Calu3 (cell line): ENCODE results near the gene GPR107. TPM values are rescaled to one million over a fixed set of nuclear protein-coding genes. Genes with fewer than 3 reads are reported as not detected.

ENCODE experiments used
- BruUV-seq: library from RNA; stranded (reverse); fragments of 400-500 nt; replicated peaks from 2 replicates; lab custom pipeline; 2021; lab: Mats Ljungman, UMichigan
- CTCF ChIA-PET: fragments of 300-600 bp; sonication (Branson Sonifier 250); formaldehyde crosslinking; loops from one replicate; lab custom pipeline; 2022; ENCODE audit warnings: antibody characterized with exemption; lab: Charles Lee
- DNase-seq: peaks from one replicate; pipeline ENCODE4 v3.0.0; 2022
- H3K27ac Mint-ChIP-seq: one replicate; pipeline ENCODE4 v1.8.0; 2022; ENCODE audit warnings: mixed read lengths; ENCODE audit not compliant: unreplicated experiment
- H3K27me3 Mint-ChIP-seq: one replicate; pipeline ENCODE4 v1.8.0; 2022; ENCODE audit warnings: mixed read lengths; ENCODE audit not compliant: unreplicated experiment
- H3K36me3 Mint-ChIP-seq: one replicate; pipeline ENCODE4 v1.8.0; 2022; ENCODE audit warnings: mild to moderate bottlenecking, moderate library complexity, mixed read lengths; ENCODE audit not compliant: insufficient read depth, unreplicated experiment
- H3K4me1 Mint-ChIP-seq: one replicate; pipeline ENCODE4 v1.8.0; 2022; ENCODE audit warnings: mild to moderate bottlenecking, low read depth, mixed read lengths; ENCODE audit not compliant: unreplicated experiment
- H3K4me3 Mint-ChIP-seq: one replicate; pipeline ENCODE4 v1.8.0; 2022; ENCODE audit warnings: mild to moderate bottlenecking, low read depth, moderate library complexity, mixed read lengths; ENCODE audit not compliant: unreplicated experiment
- H3K9me3 Mint-ChIP-seq: one replicate; pipeline ENCODE4 v1.8.0; 2022; ENCODE audit warnings: low read depth, mixed read lengths; ENCODE audit not compliant: unreplicated experiment
- intact Hi-C: fragments of 100-400 bp; cut with micrococcal nuclease; formaldehyde crosslinking; loops from one replicate; pipeline ENCODE4 v1.10.0; 2022; ENCODE audit not compliant: unreplicated experiment
- total RNA-seq: library from RNA; stranded (reverse); gene quantifications from 2 replicates; pipeline ENCODE4 v1.2.3, GENCODE V29; 2022
- TF ChIP-seq, protein P1 (sequence below): fragments of 200-600 bp; IDR thresholded peaks from one replicate; pipeline ENCODE4 v1.8.0; 2022; ENCODE audit warnings: antibody characterized with exemption; ENCODE audit not compliant: unreplicated experiment

The GPR107 gene
- total RNA-seq, 1 experiment from 2014 or later: 43.4 TPM

DNA sequence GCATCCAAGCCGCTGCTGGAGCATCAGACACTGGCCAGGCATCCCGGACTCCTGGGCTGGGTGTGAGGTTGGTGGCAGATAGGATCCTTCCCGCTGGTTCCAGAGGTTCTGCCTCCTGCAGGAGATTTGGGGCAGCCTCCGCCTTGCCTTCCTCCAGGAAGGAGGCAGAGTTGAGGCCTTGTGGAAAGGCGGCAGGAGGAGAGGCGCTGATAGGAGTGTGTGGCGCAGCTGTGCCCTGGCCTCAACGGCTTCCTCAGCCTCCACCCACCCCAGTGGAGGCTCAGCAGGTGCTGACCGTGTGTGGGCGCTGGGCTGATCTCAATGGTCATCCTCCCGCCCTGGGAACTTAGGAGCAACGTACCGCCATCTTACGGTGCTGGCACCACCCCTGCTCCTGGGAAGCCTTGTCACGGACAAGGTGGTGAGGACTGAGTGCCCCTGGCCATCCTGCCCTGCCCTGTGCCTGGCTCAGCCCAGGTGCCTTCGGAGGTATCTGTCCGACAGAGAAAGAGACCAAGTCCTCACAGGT lies 128.7 kb downstream of the GPR107 start:
- Mint-ChIP-seq H3K36me3 (peaks cover 7% of the 10 kb centered on the region), H3K4me3 (no peak overlapping the region), H3K4me1 (peaks cover 23% of the 10 kb centered on the region), H3K27ac (no peak overlapping the region), H3K27me3 (no peaks in the 10 kb centered on the region), H3K9me3 (no peaks in the 10 kb centered on the region)
- intact Hi-C loops: no loop called here
- CTCF ChIA-PET: no interaction called here
- no TSS peak for BruUV-seq
- TF ChIP-seq, protein P1, sequence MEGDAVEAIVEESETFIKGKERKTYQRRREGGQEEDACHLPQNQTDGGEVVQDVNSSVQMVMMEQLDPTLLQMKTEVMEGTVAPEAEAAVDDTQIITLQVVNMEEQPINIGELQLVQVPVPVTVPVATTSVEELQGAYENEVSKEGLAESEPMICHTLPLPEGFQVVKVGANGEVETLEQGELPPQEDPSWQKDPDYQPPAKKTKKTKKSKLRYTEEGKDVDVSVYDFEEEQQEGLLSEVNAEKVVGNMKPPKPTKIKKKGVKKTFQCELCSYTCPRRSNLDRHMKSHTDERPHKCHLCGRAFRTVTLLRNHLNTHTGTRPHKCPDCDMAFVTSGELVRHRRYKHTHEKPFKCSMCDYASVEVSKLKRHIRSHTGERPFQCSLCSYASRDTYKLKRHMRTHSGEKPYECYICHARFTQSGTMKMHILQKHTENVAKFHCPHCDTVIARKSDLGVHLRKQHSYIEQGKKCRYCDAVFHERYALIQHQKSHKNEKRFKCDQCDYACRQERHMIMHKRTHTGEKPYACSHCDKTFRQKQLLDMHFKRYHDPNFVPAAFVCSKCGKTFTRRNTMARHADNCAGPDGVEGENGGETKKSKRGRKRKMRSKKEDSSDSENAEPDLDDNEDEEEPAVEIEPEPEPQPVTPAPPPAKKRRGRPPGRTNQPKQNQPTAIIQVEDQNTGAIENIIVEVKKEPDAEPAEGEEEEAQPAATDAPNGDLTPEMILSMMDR: no peak
- no peak for DNase-seq

DNA sequence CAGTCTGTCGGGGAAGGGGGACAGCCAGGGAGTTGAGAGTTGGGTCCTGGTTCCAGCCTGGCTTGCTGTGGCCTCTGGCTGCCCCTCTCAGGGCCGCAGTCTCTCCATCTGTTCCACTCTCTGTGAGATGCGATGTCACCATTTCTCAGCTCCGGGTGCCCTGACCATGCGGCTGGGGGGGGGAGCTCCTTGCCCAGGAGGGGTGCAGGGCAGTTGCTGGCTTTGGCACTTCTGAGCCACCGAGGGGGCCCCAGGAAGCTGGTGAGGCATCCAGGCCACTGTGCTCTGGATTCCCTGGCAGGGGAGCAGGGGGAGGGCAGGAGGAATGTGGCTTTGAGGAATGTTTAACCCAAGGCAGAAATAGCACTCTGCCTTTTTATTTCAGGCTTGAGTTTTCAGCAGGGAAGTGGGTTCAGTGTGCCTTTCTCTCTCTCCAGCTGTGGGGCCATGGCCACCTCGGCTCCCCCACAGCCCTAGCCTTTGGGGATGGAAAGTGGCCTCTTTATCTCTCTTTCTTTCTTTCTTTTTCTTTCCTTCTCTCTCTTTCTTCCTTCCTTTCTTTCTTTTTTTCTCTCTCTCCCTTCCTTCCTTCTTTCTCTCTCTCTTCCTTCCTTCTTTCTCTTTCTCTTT lies 129.5 kb downstream of the GPR107 start:
- CTCF ChIA-PET: interaction anchor here (0.7 kb wide), 1 partner anchor 1481 kb away, joined by 9 read pairs; the partner anchor contains the start of gene PKN3
- peak; percentile 31 for DNase-seq
- no peaks in the 10 kb centered on the region for H3K27me3 Mint-ChIP-seq
- H3K4me3 Mint-ChIP-seq: peak overlapping the region; percentile 10
- TF ChIP-seq, protein P1: no peak
- intact Hi-C loops: no loop called here
- peaks cover 7% of the 10 kb centered on the region for H3K36me3 Mint-ChIP-seq
- no TSS peak for BruUV-seq
- H3K27ac Mint-ChIP-seq: peak overlapping the region; percentile 40
- peaks cover 23% of the 10 kb centered on the region for H3K4me1 Mint-ChIP-seq
- H3K9me3 Mint-ChIP-seq: no peaks in the 10 kb centered on the region

DNA sequence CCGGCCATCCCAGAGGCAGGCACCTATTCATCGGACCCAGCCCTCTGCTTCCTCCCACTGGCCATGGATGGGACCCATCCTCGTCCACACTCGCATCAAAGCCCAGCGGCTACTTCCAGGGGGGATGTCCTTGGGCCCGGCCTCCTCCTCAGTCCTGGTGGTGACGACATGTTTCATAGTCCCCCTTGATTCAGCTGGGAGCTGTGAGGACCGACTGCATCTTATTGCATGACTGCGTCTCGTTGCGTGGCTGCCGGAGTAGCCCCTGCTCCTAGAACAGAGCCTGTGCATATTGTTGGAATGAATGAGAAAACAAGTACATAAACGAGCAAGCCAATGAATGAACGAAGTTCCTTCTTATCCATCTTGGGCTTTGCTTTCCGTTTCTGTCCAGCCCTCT lies 131.3 kb downstream of the GPR107 start:
- Mint-ChIP-seq H3K36me3 (peaks cover 7% of the 10 kb centered on the region), H3K27me3 (no peaks in the 10 kb centered on the region), H3K4me3 (no peak overlapping the region), H3K27ac (no peak overlapping the region), H3K4me1 (peaks cover 23% of the 10 kb centered on the region), H3K9me3 (no peaks in the 10 kb centered on the region)
- TF ChIP-seq, protein P1: no peak
- no peak for DNase-seq
- intact Hi-C loops: no loop called here
- no TSS peak for BruUV-seq
- CTCF ChIA-PET: no interaction called here

DNA sequence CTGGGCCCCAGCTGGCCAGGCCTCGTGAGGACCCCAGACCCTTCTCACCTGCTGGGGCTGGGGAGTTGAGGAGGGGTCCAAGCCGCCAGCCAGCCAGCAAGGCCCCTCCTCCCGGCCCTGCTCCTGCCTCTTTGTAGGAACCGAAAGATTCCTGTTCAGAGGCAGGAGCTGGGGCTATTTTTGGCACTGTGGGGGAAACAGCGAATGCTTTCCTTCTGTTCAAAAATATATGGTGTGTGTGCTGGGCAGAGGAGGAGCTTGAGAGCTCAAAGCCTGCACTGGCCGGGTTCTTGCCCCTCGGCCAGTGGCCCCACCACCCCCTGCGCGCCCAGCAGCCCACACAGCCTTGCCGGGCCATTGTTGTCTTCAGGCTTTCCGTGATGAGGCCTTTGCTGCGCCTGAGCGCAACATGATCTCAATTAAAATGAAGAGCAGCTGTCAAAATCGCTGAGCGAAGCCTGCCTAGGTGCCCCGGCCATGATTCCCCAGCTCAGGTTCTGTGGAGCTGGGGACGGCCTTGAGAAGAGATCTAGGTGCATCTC lies 131.9 kb downstream of the GPR107 start:
- CTCF ChIA-PET: interaction anchor here (0.6 kb wide), 1 partner anchor 73 kb away, joined by 4 read pairs; no protein-coding TSS in a partner anchor
- Mint-ChIP-seq H3K27me3 (no peaks in the 10 kb centered on the region), H3K27ac (no peak overlapping the region), H3K36me3 (peaks cover 7% of the 10 kb centered on the region), H3K9me3 (no peaks in the 10 kb centered on the region), H3K4me1 (peaks cover 23% of the 10 kb centered on the region), H3K4me3 (no peak overlapping the region)
- DNase-seq: no peak
- intact Hi-C loops: no loop called here
- TF ChIP-seq, protein P1: no peak
- BruUV-seq: no TSS peak
